Central memory CD4-positive, alpha-beta T cell (primary cell): ENCODE measurements around the gene TPGS2.
"Not testable (repeated sequence)": the region's sequence is repeated elsewhere in the genome, so short reads cannot be mapped to it uniquely, and the experiment has no call there.

Experiments used
- DNase-seq: peaks from one replicate; pipeline ENCODE4 v3.0.0; 2022
- total RNA-seq, 3 experiments: gene quantifications; one replicate each; lab custom pipeline; 2026; lab: John Stamatoyannopoulos, UW

The TPGS2 gene, protein sequence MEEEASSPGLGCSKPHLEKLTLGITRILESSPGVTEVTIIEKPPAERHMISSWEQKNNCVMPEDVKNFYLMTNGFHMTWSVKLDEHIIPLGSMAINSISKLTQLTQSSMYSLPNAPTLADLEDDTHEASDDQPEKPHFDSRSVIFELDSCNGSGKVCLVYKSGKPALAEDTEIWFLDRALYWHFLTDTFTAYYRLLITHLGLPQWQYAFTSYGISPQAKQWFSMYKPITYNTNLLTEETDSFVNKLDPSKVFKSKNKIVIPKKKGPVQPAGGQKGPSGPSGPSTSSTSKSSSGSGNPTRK
- total RNA-seq = 33.2 to 50.5 (median 39.8) reads per million in 3 experiments

DNA sequence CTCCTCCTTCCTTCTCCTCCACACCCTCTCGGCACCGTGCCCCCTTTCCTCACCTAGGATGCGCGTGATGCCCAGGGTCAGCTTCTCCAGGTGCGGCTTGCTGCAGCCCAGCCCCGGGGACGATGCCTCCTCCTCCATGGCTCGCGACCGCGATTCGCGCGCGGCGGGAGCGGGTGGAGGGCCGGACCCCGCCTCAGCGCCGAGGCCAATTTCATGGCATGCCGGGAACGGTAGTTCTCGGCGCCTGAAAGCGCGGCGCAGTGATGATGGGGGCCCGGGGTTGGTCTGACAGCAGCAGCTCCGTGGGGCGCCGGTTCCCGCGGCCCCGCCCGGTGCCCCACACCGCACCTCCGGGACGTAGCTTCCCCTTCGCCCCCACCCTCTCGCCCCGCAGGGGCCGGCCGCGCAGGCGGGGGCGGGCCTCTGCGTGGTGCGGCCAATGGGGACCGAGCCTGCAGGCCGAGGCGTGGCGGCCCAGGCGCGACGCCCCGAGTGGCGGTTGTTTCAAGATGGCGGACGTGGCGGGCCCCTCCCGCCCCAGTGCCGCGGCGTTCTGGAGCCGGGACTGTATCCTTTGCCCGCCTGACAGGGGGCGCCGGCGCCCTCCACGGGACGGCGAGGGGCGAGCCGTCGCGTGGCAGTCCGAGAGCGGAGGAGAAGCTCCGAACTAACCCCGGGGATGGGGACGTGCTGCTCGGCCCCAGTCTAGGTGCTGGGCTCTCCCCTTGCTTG lies at the start of gene TPGS2, which contains the start of gene KIAA1328:
Gene TPGS2, minus strand, starts transcription at position 373 of the 732 bp plus-strand sequence. Its CDS starts 235 bp downstream, at position 138.
Gene KIAA1328, plus strand, starts transcription at position 498 of the 732 bp plus-strand sequence. Its CDS starts 12 bp downstream, at position 510.
- DNase-seq = peak; percentile 86

DNA sequence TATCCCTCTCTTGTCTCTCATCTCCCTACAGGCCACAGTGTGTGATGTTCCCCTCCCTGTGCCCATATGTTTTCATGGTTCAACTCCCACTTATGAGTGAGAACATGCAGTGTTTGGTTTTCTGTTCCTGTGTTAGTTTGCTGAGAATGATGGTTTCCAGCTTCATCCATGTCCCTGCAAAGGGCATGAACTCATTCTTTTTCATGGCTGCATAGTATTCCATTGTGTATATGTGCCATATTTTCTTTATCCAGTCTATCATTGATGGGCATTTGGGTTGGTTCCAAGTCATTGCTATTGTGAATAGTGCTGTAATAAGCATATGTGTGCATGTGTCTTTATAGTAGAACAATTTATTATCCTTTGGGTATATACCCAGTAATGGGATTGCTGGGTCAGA lies 45.0 kb upstream of the TPGS2 start:
- not testable (repeated sequence) for DNase-seq

DNA sequence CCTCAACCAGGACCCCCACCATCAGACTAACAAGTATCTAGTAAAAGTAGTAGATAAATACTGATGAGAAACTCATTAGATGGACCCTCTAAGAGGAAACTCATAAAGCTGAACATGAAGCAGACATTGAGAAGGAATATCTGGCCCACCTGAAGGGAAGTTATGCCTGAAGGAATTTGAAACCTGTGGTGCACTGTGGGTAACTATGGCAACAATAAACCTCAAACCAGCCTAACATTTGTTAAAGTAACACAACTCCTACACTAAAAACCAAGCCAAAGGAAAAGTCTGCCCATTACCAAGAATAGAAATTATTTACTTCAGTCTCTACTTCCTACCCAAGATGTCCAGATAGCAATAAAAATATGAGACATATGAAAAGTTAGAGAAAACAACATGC lies 43.5 kb upstream of the TPGS2 start:
- no peak for DNase-seq

DNA sequence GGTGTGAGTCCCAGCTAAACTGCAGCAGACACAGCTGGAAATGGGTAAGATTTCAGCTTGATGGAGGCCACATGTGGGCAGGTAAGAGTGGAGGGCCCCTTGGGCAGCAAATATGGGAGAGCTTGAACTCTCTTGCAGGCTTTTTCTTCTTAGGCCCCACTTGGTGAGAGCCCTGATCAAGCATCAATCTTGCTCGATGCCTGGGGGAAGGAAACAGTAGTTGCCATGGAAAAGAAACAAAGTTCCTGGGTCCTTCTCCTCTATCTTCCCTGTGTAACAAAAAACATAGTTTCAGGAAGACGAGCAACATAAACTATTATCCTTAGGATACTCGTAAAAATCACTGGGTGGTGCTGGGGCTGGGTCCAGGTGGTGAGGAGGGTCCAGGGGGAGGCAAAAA lies 43.0 kb upstream of the TPGS2 start:
- DNase-seq = no peak

DNA sequence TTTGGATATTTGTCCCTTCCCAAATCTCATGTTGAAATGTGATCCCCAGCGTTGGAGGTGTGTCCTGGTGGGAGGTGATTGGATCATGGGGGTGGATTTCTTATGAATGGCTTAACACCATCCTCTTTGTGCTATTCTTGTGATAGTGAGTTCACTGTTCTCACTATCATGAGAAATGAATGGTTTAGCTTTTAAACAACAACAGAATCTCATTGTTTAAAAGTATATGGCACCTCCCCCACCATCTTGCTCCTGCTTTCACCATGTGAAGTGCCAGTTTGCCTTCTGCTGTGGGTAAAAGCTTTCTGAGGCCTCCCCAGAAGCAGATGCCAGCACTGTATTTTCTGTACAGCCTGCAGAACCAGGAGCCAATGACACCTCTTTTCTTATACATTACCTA lies 38.3 kb upstream of the TPGS2 start:
- no peak for DNase-seq

DNA sequence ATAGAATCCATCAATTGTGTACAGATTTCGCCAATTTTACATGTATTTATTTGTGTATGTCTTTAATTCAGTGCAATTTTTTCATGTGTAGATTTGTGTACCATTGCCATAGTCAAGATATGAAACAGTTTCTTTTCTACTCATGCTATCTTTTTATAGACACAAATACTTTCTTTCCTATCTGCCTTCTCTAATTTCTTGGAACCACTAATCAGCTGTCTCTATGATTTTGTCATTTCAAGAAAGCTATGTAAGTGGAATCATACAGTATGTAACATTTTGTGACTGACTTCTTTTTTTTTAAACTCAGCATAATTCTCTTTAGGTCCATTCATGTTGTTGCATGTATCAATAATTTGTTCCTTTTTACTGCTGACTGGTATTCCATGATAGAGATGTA lies 33.4 kb upstream of the TPGS2 start:
- DNase-seq = no peak

DNA sequence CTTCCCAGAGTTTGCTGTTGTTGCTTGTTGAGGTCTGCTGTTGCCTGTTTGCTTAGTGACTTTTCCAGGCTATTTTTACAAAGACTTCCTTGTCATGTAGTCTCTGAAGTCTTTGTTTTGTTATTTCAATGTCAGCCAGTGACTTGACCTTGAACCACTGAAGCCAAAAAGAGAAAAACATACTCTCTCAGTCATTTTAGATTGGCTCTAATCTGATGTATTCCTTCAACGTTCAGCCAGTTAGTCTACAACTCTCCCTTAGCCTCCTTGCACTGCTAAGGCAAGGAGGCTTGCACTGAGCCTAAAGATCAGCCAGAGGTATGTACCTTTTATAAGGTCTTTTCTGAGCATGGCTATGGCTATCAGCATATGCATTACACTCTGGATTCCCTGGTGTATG lies 28.0 kb upstream of the TPGS2 start:
- DNase-seq = no peak

DNA sequence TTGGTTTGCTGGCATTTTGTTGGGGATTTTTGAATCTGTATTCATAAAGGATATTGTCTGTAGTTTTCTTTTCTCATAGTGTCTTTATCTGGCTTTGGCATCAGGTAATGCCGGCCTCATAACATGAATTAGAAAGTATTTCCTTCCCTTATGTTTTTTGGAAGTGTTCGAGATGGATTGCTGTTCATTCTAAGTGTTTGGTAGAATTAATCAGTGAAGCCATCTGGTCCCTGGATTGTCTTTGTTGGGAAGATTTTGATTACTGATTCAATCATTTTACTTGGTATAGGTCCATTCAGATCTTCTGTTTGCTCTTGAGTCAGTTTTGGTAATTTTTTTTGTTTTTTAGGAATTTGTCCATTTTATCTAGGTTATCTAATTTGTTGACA lies 22.4 kb upstream of the TPGS2 start:
- DNase-seq = no peak

DNA sequence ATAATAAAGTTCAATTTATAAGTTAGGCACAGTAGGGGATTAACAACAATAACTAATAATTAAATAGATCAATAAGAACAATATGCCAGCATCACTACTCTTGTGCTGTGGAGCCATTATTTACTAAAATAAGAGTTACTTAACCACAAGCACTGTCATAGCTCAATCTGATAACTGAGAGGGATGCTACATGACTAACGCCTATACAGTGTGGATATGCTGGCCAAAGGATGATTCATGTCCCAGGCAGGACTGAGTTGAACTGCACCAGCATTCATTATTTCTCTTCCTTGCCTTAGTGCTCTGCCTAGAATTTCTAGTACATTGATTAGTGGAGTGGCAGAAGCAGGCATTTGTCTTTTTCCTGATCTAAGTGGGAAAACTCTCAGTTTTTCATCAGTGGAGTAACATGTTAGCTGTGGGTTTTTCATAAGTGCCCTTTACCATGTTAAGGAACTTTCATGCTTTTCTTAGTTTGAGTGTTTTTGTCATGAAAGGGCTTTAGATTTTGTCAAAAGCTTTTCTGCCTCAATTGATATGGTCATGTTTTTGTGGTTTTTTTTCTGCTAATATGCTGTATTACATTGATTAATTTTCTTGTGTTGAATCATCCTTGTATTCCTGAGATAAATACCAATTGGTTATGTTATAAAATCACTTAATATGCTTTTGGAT lies 21.9 kb upstream of the TPGS2 start:
- DNase-seq = no peak

DNA sequence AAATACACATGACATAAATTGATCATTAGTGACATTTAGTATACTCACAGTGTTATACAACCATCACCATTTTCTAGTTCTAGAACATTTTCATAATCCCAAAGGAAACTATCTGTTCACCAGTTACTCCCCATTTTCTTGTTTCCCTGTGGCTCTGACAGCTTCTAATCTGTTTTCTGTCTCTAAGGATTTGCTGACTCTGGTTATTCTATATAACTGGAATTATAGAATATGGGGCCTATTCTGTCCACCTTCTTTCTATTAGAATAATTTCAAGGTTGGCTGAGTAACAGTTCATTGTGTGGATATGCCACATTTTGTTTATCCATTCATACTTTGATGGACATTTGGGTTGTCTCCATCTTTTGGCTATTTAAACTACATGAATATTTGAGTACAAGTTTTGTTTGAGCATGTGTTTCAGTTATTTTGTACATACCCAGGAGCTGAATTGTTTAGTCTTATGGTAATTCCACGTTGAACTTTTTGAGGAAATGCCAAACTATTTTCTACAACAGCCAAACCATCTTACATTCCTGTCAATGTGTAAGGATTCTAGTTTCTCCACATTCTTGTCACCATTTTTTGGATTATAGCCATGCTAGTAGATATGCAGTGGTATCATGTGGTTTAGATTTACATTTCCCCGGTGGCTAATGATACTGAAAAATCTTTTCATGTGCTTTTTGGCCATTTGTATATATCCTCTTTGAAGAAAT lies 20.6 kb upstream of the TPGS2 start:
- DNase-seq = no peak

DNA sequence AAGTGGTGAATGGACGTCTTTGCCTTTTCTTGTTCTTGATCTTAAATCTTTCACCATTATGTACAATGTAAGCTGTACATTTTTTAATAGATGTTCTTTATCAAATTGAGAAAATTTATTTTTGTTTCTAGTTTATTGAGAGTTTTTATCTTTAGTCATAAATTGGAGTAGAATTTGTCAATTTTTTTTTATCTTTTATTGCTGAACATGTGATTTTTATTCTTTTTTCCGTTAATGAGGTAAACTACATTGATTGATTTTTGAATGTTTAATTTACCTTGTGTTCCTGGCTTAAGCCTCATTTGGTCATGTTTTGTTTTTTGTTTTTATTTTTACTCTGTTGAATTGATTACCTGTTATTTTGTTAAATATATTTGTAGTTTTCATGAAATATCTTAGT lies 19.8 kb upstream of the TPGS2 start:
- no peak for DNase-seq

DNA sequence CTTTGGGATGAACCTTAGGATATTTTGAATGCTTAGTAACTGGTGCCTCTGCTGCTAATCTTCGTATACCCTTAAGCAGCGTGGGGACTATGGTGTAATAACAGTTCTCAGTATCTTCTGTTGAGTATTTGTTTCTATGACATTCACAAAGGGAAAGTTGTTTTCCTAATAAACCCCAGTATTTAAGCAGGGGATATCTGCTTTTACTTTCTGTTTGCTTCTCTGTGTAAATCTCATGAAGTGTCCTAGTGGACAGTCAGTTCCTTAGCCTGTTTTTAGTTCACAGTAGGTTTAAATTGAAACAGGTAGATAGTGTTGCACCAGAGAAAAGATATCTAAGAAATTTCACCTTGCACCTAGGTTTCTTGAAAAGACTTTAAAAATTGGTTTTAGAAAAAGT lies 15.0 kb upstream of the TPGS2 start:
- DNase-seq = no peak

DNA sequence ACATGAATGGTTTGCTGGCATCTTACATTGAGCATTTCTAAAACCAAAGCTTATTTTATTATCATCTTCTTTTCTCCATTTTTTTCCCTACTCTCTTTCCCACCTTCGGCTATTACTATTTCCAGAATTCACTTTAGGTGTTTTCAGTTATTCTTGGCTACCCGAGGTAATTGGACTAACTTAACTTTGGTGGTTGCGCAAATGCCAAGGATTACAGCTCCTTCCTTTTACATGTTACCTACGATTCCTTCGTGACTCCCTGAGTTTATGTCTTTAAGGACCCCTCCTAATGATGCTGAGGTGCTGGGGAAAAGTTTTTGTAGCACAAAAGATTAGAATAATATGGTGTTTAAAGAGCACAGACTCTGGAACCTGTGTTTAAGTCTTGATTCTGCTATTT lies 14.4 kb upstream of the TPGS2 start:
- no peak for DNase-seq

DNA sequence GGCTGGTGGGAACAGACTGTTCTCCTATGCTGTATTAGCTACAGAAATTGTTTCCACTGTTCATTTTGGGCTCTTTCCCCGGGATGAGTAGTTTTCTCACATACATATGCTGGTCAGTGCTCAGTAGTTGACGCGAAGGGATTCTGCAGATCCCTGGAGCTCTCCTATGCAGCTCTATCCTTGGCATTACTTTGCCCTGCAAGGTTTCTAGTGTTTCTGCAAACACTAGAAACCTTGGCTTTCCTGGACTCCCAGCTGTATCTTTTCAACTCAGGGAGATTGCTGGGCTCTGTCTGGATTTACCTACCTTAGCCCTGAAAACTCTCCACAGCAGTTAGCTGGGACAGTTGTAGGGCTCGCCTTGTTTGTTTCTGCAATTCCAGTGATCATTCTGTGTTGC lies 11.0 kb upstream of the TPGS2 start:
- DNase-seq = no peak

DNA sequence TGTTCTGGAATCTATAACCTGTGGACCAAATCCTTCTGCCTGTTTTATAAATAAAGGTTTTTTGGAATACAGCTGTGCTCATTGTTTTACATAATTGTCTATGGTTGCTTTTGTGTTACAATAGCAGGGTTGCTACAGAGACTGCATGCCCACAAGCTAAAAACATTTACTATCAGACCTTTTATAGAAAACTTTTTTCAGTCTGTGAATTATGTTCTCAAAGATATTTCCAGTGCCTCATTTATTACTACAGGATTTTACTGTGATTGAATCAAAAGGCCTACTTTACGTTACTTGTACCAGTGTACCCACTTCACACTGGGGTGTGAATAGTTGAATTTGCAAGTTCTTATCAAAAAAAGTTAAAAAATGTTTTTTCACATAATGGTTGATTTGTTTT lies 7.1 kb upstream of the TPGS2 start:
- DNase-seq = no peak

DNA sequence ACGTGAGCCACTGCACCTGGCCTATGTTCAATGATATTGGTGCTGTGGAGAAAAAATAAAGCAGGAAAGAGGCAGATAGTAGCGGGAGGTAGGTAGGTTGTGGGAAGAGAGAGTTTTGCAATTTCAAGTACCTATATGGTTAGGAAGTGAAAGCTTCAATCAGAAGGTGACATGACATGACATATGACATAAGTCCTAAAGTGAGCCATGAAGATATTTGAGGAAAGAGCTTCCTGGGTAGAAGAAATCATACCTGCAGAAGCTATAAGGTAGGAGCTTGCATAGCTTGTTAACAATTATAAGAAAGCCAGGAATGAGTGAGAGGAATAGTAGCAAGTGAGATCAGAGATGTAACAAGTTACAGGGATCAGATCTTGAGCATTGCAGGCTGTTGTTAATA lies 4.3 kb upstream of the TPGS2 start:
- no peak for DNase-seq

DNA sequence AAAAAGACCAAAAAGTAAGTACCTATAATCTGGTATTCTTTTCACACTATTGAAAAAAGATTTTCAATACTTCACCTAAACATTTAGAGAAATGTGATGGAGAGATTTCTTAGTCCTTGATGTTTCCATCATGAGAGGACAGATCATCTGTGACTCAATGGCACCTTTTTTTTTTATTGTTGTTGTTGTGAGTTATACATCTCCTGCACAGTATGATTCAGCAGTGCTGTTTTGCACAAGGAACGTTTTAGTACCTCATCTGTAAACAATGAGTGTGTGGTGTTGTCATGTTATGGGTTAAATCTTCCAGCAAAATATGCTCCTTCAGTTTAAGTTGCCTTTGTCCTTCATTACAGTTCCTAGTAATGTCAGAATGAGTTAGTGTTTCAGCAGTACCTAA lies 2.3 kb upstream of the TPGS2 start:
- no peak for DNase-seq

DNA sequence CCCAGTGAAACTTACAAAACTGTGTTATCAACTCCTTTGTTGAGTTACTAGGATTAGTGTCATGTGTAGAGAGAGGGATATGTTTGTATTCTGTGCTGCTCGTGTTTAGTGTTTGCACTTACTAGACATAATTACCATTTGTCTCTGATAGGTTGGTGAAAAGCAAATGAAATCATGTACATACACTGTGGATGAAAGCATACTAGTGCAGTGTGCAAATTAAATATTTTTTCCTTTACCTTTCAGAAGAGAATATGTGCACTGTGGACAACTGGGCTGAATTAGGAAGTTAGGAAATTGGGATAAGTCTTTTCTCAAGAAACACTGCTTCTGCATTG lies 1.3 kb upstream of the TPGS2 start:
- DNase-seq = no peak

DNA sequence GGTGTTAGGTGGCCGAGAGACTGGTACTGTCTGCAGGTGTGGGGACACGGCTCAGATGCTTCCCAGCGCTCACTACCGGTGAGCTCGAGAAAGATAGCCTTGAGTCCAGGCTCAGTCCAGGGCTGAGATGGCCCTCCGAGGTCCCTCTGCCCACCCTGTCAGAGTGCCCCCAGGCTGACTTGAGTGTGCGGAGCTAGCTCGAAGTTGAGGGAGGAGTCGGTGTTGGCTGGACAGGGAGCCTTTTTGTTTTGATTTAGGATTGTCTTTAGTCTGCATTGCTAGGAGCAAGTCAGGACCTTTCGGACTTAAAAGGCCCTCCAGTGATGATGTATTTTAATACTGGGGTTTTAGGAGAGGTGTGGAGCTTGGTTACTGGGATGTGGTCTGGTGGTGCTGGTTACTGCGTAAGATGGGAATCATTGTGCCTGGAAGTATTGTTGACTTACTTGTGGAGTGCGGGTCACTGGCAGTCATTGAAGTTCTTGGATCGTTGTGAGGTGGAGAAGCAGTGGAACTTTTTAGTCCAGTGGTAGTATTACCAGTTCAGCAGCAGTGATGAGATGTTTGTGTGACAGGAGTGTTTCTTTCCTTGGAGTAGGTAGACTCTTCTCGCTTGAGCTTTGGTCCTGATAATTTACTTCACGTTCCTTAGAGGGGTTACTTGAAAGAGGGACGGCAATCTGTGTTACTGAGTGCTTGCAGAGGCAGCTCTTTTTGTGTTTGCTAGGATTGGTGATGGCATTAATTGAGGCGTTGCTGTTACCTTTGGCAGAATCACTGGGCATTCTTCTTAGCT lies 758 bp upstream of the TPGS2 start:
- no peak for DNase-seq

DNA sequence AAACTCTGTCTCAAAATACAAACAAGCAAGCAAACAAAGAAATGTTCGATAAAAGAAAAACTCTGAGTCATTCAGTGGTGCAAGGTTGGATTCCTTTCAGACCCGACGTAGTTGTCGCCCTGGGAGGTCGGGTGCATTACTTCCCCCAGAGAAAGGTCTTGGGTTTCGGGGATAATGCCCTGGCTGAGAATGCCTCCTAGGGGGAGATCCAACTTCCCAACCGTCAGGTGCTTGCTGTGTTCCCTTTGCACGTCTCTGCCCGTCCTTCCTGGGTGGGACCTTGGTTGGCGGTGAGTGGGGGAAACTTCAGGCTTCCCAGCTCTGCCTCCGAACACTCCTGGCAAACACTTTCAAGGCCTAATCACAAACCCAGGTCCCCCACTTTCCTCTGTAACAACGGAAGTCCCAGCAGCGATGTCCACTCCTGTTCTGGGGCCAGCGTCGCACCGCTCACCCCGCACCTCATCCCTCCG lies 609 bp downstream of the TPGS2 start:
- DNase-seq = peak; percentile 10

DNA sequence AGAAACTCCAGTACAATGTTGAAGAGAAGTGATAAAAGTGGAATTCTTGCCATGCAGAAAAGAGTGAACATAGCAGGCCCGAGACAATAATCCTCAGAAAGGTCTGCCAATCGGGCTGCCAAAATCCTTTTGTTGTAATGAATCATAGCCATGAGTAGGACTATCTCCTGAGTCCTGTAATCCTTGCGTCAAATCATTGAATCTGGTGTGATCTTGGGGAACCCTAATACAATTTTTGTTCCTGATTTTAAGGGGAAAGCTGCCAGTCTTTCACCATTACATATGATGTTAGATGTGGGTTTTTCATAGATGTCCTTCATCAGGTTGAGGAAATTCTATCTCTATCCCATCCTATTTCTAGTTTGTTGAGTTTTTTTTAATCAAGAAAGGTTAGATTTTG lies 2.2 kb downstream of the TPGS2 start:
- DNase-seq = no peak

DNA sequence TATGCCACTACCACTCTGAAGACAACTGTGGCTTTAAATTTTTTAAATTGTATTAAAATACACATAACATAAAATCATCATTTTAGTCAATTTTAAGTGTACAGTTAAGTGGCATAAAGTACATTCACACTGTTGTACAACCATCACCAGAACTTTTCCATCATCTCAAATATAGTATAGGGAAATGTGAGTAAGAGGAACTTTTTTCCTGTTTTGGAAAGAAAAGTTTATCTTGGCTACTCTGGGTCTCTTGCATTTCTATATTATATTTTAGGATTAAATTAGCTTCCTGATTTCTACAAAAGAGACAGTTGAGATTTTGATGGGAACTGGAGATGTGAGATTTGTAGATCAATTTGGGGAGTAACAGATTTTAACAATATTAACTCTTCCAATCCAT lies 3.3 kb downstream of the TPGS2 start:
- no peak for DNase-seq
